GM19193 (cell line): Measurements from ENCODE around the gene CLEC4M.

Experiments used
- POLR2A ChIP-seq: IDR thresholded peaks from 4 replicates; pipeline ENCODE4 v1.6.1; 2011; ENCODE audit not compliant: insufficient read depth, insufficient read length; ENCODE audit errors: extremely low read depth

Gene CLEC4M

GRCh38 chr19:7762719-7763293, at the start of gene CLEC4M:
Gene CLEC4M (plus strand): TSS chr19:7763243. CDS start chr19:7763267, 24 bp downstream.
- TF ChIP-seq POLR2A: no peak

GRCh38 chr19:7715671-7716070, 47.4 kb upstream of the CLEC4M start:
- TF ChIP-seq POLR2A: no peak

- TF ChIP-seq POLR2A: no peak
Measured at GRCh38 chr19:7716762-7717161, 46.3 kb upstream of the CLEC4M start.

GRCh38 chr19:7718668-7719067, 44.4 kb upstream of the CLEC4M start:
- TF ChIP-seq POLR2A: no peak

GRCh38 chr19:7720351-7720750, 42.7 kb upstream of the CLEC4M start:
- TF ChIP-seq POLR2A: no peak

GRCh38 chr19:7722231-7722651, 40.8 kb upstream of the CLEC4M start:
- no peak for TF ChIP-seq POLR2A

- TF ChIP-seq POLR2A: no peak
Measured at GRCh38 chr19:7725791-7726190, 37.3 kb upstream of the CLEC4M start.

GRCh38 chr19:7729211-7729610, 33.8 kb upstream of the CLEC4M start:
- TF ChIP-seq POLR2A: no peak

GRCh38 chr19:7729831-7730285, 33.2 kb upstream of the CLEC4M start:
- TF ChIP-seq POLR2A: no peak

- no peak for TF ChIP-seq POLR2A
Measured at GRCh38 chr19:7730286-7731217, 32.5 kb upstream of the CLEC4M start.

- TF ChIP-seq POLR2A: no peak
Measured at GRCh38 chr19:7731218-7731595, 31.8 kb upstream of the CLEC4M start.

- no peak for TF ChIP-seq POLR2A
Measured at GRCh38 chr19:7731615-7732014, 31.4 kb upstream of the CLEC4M start.

- no peak for TF ChIP-seq POLR2A
Measured at GRCh38 chr19:7732045-7732444, 31.0 kb upstream of the CLEC4M start, which contains the start of gene CLEC4G. Gene CLEC4G (minus strand): TSS chr19:7732110. CDS start chr19:7732102, 8 bp downstream.

GRCh38 chr19:7733376-7733775, 29.7 kb upstream of the CLEC4M start:
- no peak for TF ChIP-seq POLR2A

GRCh38 chr19:7734220-7735203, 28.5 kb upstream of the CLEC4M start:
- no peak for TF ChIP-seq POLR2A

- TF ChIP-seq POLR2A: no peak
Measured at GRCh38 chr19:7736148-7736547, 26.9 kb upstream of the CLEC4M start.

GRCh38 chr19:7737215-7737614, 25.8 kb upstream of the CLEC4M start:
- no peak for TF ChIP-seq POLR2A
